LNCAP (cell line): Measurements from ENCODE around the gene DDX10.

ENCODE experiments used
- CTCF ChIP-seq: fragments of 450-650 bp; IDR thresholded peaks from 2 replicates; pipeline ENCODE4 v1.5.1; 2017; ENCODE audit warnings: mild to moderate bottlenecking

DDX10 gene

GRCh38 chr11:108897071-108897481 is 232.2 kb downstream of the DDX10 start:
- TF ChIP-seq CTCF = no peak

- TF ChIP-seq CTCF = no peak
These were observed 233.0 kb downstream of the DDX10 start for GRCh38 chr11:108897916-108898315.

- TF ChIP-seq CTCF = no peak
These were observed 236.5 kb downstream of the DDX10 start for GRCh38 chr11:108901359-108901758.

- TF ChIP-seq CTCF = no peak
These were observed 237.2 kb downstream of the DDX10 start for GRCh38 chr11:108902027-108902469.

- TF ChIP-seq CTCF = no peak
These were observed 239.6 kb downstream of the DDX10 start for GRCh38 chr11:108904480-108904879.

GRCh38 chr11:108906329-108906728 is 241.5 kb downstream of the DDX10 start:
- no peak for TF ChIP-seq CTCF

GRCh38 chr11:108906826-108907225 is 242.0 kb downstream of the DDX10 start:
- no peak for TF ChIP-seq CTCF

GRCh38 chr11:108909041-108909440 is 244.2 kb downstream of the DDX10 start:
- TF ChIP-seq CTCF = no peak
